TTC549 (cell line): ENCODE measurements around the gene TSPAN14.
"Not testable (repeated sequence)": the region's sequence is repeated elsewhere in the genome, so short reads cannot be mapped to it uniquely, and the experiment has no call there.

Experiments
- FAIRE-seq: peaks from 2 replicates; lab custom pipeline; 2012; peaks lifted over from hg19 to GRCh38; lab: Jason Lieb, UNC

Gene TSPAN14

DNA sequence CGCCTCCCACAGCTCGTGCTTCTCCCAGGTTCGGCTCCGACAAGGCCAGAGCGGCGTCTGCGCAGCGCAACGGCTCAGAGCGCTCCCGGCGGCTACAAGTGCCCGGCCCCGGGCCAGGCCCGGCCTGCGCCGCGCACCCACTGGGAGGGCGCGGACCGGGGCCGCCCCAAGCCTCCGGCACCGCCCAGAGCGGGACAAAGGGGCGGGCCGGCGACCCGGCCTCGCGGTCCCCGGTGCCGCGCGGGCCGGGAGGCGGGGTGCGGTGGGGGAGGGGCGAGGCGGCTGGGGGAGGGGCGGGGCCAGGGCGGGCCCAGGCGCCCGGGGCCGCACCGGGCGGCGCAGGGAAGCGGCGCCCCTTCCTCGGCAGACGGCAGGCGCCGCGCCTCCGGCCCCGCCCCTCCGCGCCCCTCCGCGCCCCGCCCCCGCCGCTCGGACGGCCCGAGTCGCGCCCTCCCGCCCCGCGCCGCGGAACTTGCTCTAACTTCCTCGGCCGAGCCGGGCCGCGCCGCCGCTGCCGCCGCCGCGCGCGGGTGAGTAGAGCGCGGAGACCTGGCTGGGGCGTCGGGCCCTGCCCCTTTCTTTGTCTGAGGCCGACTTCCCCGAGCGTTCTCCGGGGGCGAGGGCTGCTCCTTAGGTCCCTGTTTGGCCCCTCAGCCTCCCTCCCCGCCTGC, at the start of gene TSPAN14:
TSPAN14 (plus strand) TSS at position 469 of the 671 bp plus-strand sequence. CDS start 34,924 bp downstream, outside the sequence.
- no peak for FAIRE-seq

DNA sequence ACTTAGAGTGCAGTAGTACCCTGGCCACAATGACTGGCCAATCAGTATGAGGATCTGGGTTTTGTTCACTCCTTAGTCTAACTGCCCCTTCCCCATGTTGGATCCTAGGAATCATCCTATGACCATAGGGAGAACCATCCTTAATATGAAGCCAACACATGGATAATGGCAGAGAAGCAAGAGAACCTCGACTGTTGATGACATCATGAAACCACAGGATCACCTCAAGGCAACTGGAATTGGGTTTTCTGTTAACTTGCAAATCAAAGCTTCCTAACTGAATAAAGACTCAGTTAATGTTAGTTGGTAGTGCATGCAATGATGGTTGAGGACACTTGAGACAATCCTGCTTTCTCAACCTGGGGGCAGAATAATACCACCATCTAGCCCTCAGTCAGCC, 49.1 kb upstream of the TSPAN14 start:
- FAIRE-seq = no peak

GRCh38 chr10:80405626-80406025, 48.5 kb upstream of the TSPAN14 start:
- no peak for FAIRE-seq

DNA sequence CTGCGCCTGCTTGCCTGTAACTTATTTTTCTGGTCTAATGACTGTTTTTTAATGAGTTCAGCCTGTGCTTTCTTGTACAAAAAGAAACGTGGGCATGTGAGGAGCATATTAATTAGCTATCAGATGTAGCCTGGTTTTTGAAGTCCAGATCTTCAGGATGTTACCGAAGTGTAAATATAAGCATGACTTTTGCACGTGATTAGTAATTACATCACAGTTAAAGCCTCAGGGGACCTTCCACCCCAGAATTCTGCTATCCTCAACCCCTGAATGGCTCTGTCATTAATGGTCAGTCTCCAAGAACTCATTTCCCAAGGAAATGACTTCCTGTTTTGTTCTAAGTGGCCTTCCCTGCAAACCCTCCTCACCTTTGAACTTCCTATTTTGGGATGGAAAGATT, 47.9 kb upstream of the TSPAN14 start:
- FAIRE-seq = no peak

- no peak for FAIRE-seq
These were observed 46.3 kb upstream of the TSPAN14 start for GRCh38 chr10:80407812-80408241.

DNA sequence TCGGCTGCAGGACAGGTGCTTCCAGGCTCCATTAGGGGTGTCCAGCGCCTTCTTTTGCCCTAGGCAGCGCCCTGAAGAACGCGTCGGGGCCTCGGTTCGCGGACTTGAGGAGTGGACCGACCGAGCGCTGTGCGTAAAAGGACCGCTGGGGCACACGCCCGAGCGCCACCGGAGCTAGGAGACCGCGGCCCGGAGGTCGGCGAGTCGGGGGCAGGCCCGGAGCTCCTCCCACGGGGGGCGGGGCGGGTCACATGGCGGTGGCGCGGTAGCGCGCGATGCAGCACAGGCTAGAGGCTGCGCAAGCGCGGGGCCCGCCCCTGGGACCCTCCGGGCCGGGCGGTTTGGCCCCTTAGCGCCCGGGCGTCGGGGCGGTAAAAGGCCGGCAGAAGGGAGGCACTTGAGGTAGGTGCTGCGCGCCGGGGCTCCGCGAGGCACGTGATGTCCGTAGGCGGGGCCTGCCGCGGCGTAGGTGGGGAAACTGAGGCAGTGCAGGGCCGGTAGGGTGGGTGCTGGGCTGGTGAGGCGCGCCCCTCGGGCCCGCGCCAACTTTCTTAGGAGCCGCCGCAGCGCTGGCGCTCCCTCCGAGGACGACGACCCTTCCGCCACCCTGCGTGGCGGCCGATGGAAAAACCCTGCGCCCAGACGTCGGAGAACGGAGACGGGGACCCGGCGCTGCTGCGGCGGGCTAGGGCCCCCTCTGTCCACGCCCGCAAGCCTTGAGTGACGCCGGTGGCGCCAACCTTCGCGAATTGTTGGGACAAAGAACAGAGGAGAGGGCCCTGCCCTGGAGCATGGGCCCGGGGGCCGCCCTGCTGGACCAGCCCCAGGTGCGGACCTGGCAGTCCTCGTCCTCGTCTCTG, 45.6 kb upstream of the TSPAN14 start, which contains the start of gene PRXL2A:
PRXL2A (plus strand) TSS at position 310 of the 860 bp plus-strand sequence. CDS start 11,917 bp downstream, outside the sequence.
- FAIRE-seq = no peak

- FAIRE-seq = no peak
These were observed 45.0 kb upstream of the TSPAN14 start for GRCh38 chr10:80409121-80409520.

DNA sequence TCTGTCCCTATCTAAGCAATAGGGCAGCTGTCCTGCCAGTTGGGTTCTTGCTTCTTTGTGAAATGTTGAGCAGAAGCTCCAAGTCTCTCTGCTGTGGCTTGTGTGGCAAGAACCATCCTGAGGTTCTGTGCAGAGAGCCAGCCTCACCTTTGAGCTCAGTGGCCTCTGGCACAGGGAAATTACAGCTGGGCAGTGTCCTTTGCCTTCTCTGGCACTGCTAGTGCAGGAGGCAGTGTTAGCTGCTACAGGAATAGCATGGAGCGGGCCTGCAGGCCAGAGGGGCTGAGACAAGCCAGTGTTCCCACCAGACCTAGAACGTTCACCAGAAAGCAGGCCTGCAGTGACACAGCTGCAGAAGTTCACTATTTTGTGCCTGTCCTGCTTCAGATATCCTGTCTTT, 44.0 kb upstream of the TSPAN14 start:
- FAIRE-seq = no peak

GRCh38 chr10:80410578-80411145, 43.4 kb upstream of the TSPAN14 start:
- FAIRE-seq = no peak

DNA sequence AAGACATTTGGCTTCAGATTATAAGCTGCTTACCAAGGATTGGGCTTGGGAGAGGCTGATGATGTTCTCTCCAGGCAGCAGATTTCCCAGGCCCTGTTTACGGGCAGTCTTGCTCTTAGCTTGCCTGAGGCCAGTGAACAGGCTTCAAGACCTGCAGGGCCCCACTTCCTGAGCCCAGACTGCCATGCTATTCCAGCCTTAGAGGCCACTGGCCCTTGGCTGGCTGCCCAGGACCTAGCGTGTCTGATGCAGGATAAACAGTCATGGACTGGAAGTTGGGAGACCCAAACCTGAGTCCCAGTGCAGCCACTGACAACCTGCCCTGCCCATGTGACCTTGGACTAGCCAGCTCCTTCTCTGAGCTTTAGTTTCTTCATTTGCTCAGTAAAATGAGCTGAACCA, 42.8 kb upstream of the TSPAN14 start:
- no peak for FAIRE-seq

DNA sequence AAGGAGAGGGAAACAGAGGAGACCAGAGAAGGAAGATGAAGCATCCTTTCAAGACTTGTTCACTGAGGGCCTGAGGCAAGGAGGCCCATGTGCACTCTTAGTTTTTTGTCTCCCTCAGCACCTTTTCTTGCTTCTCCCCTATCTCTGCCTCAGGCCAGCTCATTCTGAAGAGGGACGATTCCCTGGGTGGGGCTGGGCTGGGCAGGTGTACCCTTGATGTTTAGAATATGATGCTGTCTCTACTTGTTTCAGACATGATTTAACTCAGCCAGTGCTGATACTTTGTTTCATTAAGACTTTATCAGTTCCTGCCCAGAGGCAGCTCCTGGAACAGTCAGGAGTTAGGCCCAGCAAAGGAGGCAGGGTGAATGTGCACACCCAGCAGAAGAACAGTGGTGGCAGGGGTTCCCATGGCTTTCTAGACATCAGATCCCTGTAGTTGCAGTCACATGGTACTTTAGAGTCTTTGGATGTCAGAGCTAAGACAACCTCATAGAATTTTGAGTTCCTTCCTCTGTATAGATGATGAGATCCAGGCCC, 42.4 kb upstream of the TSPAN14 start:
- FAIRE-seq = no peak

DNA sequence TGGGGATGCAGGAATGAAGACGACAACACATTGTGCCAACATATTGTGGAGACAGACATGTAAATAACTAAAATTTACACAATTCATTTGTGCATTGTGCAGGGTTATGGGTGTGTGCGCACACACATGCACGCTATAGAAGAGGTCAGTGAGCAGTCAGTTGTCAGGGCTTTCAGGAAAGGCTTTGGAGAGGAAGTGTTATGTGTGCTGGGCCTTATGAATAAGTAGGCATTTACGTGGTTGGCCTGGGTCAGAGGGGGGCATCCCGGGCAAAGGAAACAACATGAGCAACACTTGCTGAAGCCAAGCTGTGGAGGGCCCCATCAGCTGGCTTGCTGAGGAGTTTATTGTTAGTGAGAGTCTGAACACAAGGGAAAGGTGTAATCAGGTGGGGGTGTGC, 41.6 kb upstream of the TSPAN14 start:
- no peak for FAIRE-seq

DNA sequence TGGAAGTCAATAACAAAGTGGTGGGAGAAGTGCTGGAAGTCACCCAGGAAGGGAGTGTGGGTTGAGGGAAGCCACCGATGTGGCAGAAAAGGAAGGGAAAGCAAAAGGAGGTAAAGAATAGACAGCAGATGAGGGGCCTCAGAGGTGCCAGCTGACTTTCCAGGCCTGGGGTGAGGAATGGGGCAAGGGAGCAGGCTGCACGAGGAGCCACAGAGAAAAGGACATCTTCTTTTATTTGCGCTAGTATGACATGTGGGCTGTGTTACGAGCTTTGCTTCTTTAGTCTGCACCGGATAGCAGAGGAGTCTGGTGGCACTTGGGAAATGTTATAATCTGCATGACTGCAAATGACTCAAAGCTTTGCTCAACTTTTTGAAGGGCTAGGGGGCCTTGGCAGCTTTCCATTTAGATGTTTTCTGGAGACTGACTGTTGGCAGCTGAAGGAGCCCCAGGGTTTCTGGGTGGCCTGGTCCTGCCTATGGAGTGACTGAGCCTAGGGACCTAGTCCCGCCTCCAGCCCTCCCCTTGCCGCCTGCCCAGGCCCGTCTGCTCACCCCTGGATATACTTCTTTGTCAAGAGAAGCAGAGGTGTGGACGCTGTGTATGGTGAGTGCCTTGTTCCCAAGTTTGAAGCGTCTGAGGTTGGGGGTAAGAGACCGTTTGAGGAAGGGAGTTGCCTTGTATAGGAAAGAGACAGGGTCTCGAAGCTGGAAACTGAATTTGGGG, 40.7 kb upstream of the TSPAN14 start:
- FAIRE-seq = no peak

DNA sequence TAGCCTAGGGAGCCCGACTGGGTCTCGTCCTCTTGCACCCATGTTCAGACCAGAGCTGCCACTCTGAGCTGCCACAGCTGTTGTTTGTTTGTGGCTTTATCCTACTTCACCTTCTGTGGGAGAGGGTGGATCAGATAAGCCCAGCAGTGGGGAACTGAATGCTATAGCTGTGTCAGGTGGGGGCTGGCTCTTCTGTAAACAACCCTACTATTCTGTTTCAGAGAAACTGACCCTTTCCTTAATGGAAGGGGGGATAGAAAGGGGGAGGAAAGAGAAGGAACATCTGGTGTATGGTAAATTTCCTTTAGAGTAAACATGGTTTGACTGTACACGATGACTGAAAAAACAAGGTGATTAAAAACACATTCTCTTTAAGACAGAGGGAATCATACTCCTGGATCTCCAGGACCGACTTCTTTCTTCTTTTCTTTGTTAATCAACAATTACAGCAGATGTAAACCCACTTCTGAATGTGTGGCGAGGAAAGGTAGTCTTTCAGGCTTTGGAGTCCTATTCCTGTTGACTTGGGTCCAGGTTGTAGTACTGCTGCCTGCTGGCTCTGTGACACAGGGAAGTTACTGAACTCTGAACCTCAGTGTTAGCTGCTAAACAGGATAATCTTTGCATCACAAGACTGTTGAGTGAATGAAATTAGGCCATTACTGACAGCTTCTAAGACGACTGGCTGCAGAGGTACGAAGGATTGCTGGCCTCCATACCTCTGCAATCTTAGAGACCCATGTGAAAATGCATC, 39.8 kb upstream of the TSPAN14 start:
- FAIRE-seq = no peak

DNA sequence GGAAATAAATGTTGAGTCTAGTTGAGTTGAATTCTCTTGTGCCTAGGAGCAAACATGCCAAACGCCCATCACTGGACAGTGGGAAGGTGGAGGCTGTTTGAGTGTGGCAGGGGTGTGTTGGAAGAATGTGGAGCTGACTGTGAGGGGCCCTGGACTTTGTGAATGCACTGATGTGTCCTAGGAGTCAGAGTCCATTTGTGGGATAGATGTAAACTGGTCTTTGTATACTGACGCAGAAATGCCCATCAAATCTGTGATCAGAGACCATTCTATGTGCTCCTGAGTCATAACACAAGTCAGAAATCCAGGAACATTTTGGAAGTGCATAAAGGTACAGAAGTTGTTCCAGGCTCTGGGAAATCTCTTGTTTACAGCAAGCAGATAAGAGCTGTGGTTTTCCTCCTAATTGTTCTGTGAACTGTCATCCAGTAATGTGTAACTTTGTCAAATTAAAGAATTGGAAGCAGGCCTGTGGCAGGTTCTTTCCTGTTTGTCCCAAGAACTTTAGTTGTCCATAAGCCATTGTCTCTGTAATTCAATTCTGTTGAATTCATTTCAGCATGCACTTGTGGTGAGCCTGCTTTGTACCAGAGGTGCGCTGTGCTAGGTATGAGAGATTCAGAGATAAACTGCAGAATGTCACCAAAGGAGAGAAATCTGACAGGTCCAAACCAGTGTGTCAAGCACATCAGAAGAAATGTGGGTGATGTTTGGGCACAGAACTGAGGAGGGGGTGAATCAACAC, 38.2 kb upstream of the TSPAN14 start:
- FAIRE-seq = no peak

- no peak for FAIRE-seq
These were observed 37.5 kb upstream of the TSPAN14 start for GRCh38 chr10:80416479-80417098.

- not testable (repeated sequence) for FAIRE-seq
These were observed 36.9 kb upstream of the TSPAN14 start for GRCh38 chr10:80417256-80417655.

DNA sequence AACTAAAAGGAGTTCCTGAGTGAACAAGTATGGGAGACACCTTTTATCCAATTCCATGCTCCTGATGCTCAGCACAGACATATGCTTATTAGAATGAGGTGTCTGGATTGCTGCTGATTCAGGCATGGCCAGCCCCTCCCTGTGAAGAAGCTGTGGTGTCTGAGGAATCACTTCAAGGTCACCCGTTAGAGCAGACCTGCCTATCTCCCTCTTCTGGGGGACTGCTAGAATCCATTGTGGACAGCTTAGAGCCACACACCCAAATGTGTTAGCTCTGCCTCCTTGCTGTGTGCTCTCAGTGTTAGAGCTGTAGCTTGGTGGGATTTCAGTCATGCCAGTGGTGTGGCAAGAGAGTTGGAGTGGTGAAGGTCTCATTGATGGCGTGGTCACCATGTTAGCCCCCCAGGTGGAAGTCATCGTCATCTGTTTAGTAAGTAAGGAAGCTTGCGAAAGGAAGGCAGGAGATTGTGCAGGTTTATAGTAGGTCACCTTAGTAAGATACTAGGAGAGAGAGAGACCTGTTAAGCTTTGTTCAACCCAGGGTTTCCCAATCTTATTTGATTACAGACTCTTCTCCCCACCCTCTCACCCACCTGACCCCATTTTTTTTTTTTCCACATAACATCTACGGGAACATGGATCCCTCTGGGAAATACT, 32.9 kb upstream of the TSPAN14 start:
- FAIRE-seq = no peak

DNA sequence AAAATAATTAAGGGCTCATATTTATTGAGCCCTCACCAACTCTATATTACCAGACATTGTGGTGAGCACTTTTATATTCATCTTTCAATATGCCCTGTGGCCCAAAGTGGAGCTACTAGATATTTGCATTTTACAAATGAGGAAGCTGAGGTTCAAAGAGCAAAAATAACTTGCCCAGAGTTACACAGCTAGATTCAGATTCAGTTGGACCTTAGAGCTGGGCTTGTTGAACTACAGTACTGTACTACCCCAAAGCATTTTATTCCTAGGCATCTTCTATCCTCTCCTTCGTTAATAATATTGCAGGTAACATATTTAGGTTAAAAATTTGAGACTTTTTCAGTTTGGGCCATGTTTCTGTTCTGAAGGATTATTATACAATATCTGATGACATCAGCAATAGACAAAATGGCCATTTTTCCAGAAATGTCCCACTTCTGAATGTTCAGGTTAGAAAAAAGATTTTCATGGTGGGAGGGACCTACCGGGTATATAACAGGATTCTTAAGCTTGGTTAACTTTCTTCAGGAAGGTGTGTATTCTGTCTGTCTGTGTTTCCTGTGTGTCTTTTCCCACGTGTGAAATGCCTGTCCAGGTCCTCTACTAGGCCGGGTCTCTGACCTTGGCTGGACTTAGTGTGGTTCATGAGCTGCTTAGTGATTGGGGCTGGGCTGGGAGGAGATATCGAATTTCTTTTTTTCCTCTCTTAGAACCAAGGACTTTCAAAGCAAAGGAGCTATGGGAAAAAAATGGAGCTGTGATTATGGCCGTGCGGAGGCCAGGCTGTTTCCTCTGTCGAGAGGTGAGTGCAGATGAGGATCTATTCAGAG, 32.2 kb upstream of the TSPAN14 start:
- FAIRE-seq = no peak
